ENCODE measurements around the gene ANKRD13D.

GRCh38 chr11:67313125-67313890 lies 24.2 kb downstream of the ANKRD13D start:
- no peak for TF ChIP-seq CTCF (conservative IDR thresholded peaks at IDR 0.05; ENCODE audit: low read depth, low read length)
- TF ChIP-seq EZH2 (IDR thresholded peaks at IDR 0.05; ENCODE audit: low read length, unreplicated experiment), result no peak
- TF ChIP-seq EZH2phosphoT487 (IDR thresholded peaks at IDR 0.05; ENCODE audit: borderline replicate concordance, low read length), result no peak
